ENCODE data around the gene NUDCD3. TPM values are rescaled to one million over a fixed set of nuclear protein-coding genes. Genes with fewer than 3 reads are reported as not detected.

Gene NUDCD3
- total RNA-seq, 1 experiment from 2014 or later, result 129 TPM

DNA sequence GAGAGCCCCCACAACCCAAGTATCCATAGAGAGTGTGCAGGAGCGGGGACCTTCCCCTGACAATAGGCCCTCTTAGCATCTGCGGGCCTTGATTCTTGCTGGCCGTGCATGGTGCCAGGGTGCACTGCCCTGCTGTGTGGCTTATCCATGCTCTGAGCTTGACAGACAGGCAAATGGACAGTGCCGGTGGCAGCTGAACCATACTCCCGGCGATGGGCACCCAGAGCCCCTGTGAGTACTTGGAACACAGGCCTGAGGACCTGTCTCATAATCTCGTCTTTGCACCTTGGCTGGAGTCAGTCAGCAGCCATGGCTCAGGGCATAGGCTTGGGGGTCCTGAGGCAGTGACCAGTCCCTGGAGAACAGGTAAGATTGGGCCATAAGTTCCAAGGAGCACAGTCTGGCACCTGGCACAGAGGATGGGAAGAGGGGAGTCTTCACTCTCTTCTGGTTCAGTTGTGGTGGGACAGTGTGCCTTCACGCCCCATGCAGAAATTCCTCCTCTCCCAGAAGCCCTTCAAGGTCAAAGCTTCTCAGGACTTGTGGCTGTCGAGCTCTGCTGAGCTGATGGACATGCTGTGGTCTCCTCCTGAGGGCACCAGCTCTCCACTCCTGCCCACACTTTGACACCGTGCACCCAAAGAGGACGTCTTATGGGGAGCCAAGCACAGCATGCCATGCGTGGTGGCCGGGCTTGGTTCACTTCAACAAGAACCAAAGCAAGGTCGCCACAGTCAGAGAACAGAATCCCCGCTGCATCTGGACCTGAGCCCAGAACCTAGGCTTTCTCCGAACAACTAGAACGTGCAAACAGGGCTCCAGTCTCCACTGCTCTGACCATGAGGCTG is 105.6 kb downstream of the NUDCD3 start:
- DNase-seq (ENCODE audit: low spot score), result no peak

- peak; percentile 94 for DNase-seq (ENCODE audit: low spot score)
Observed at GRCh38 chr7:44383566-44383965, 106.9 kb downstream of the NUDCD3 start.

- DNase-seq (ENCODE audit: low spot score), result no peak
Observed at GRCh38 chr7:44382459-44383265, 107.8 kb downstream of the NUDCD3 start.

GRCh38 chr7:44381494-44382220 is 108.8 kb downstream of the NUDCD3 start:
- DNase-seq (ENCODE audit: low spot score), result no peak

GRCh38 chr7:44380831-44381493 is 109.5 kb downstream of the NUDCD3 start:
- DNase-seq (ENCODE audit: low spot score), result no peak

DNA sequence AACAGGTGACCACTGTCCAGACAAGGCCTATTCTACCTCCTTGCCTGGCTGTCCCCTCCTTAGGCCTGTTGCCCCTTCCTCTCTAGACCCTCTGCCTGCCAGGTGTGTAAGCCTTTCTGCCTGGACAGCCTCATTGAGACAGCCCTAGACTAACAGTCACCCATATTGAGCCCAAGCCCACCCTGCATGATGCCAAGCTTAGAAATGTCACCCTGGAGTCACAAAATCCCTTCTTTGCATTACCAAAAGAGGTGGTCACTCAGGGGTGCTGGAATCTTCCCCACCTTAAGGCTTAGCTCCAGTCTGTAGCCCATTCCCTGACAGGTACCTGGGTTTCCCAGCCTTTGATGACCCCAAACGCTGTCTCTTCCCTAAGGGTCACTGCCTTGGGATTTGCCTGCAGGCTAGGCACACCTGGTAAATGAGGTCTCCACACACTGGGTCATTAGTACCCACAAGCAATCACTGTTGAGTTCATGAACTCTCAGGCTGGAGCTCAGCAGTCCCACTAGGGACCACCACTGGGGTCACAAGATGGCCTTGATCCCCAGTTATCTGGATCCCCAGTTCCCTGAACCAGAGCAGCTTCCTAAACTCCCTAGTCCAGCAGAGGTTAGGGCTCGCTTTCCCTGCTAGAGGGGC is 110.1 kb downstream of the NUDCD3 start:
- no peak for DNase-seq (ENCODE audit: low spot score)

GRCh38 chr7:44379366-44380188 is 110.9 kb downstream of the NUDCD3 start:
- peak; percentile 80 for DNase-seq (ENCODE audit: low spot score)

DNA sequence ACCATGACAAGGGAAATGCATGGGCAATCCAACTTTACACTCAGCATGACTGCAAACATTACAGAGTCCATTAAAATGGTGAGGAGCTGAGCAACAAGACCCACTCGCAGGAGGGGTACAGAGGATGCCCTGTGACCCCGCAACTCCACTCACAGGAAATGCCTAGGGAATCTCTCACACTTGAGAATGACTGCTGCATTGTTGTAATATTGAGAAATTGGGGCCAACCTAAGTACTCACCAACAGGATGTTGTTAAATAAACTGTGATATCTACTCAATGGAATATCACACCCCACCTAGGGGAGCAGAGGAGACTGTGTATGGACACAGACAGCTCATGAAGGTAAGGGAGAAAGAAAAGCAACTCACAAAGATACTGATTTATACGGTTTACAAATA is 111.7 kb downstream of the NUDCD3 start:
- peak; percentile 94 for DNase-seq (ENCODE audit: low spot score)

DNA sequence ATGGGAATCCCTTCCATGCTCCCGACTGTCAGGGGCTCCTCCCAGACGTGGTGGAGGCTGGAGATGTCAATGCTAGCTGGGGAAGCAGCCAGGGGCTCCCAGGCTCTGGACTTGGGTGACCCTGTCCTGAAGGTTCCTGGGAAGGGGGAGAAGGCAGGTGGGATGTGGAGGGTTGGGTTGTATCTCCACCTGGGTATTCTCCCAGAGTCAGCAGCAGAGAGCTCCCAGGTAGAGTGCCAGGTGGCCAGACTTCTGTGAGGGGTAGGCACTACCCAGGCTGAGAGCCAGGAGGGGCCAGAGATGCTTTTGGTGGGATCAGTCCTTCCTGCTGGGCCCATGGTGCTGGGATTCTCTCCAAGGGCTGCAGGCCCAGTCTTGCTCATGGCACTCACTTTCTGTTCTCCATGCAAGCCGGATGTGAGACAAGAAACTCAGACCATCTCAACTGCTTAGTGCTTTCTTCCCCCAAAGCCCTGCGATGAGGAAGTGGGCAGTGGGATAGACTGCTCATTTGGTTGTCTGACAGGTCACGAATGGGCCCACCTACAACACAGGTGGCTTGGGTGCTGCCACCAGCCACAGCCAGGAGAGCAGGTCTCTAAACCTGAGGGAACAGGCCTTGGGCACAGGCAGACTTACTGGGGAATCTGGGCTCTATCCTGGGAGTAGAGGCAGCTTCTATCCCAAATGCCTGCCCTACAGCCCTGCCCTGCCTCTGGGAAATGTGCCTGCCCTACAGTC is 112.6 kb downstream of the NUDCD3 start:
- no peak for DNase-seq (ENCODE audit: low spot score)

- DNase-seq (ENCODE audit: low spot score), result no peak
Observed at GRCh38 chr7:44377134-44377463, 113.4 kb downstream of the NUDCD3 start.

- no peak for DNase-seq (ENCODE audit: low spot score)
Observed at GRCh38 chr7:44376429-44377133, 113.9 kb downstream of the NUDCD3 start.

GRCh38 chr7:44375926-44376342 is 114.5 kb downstream of the NUDCD3 start:
- DNase-seq (ENCODE audit: low spot score), result no peak

GRCh38 chr7:44375236-44375699 is 115.2 kb downstream of the NUDCD3 start:
- no peak for DNase-seq (ENCODE audit: low spot score)

GRCh38 chr7:44374007-44374763 is 116.3 kb downstream of the NUDCD3 start:
- no peak for DNase-seq (ENCODE audit: low spot score)

GRCh38 chr7:44373418-44373740 is 117.1 kb downstream of the NUDCD3 start:
- no peak for DNase-seq (ENCODE audit: low spot score)

DNA sequence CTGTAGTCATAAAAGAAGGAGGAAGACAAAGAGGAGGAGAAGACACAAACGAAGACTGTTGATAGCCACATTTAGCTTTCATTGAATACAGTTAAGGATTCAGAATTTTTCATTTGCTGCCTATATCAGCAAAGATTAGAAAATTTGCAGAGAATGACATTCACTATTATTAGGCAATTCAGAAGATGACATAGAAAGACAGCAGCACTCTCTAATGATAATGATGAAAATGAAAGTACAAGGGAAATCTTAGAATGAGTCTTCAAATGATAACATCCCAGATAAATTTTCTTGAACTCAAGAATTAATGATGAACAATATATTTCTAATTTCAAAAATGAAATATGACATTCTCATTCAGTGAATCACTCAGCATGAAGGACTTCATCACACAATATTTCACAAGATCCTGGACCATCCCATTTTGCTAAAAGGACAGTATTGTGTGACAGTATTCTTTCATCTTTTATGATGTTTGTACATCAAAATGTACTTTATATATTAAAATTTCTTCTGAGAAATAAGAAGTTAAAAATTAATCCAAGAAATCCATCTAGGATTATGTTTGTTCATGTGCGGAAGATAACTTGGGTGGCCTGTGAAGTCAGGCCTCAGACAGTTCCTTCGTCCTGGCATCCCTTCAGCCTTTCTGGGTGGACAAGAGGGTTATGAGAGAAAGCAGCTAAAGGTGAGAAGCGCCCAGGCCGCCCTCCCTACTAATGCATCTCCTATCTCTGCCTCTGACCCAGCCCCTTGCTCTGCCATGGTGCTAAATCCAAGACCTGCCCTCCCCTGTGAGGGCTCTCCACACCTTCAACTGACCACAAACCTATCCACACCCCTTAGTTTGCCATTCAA is 117.7 kb downstream of the NUDCD3 start:
- no peak for DNase-seq (ENCODE audit: low spot score)

GRCh38 chr7:44368885-44369284 is 121.6 kb downstream of the NUDCD3 start:
- DNase-seq (ENCODE audit: low spot score), result peak; percentile 48

Measured in A172 (cell line).